GM12801 (cell line): ENCODE measurements around the gene MRPL54.

Experiments
- CTCF ChIP-seq: IDR thresholded peaks from one replicate; pipeline ENCODE4 v1.5.1; 2011; ENCODE audit warnings: control low read depth; ENCODE audit not compliant: insufficient read length; ENCODE audit errors: extremely low read depth

The MRPL54 gene

DNA sequence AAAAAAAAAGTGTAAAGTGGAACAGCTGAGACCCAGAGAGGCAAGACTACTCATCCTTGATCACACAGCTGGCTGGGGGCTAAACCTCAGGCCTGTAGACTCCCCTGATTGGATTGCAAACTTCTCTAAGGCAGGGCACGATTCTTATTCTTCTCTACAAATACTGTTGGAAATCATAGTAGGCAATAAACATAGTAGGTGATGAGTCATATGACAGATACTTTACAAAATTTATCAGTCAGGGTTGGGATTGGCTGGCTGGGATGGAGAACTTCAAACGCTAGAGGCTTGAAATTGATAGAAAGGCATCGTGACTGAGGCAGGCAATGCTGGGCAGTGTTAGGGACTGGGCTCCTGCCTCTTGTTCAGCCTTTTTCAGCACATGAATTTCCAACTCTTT lies 29.6 kb downstream of the MRPL54 start:
- TF ChIP-seq CTCF = no peak

DNA sequence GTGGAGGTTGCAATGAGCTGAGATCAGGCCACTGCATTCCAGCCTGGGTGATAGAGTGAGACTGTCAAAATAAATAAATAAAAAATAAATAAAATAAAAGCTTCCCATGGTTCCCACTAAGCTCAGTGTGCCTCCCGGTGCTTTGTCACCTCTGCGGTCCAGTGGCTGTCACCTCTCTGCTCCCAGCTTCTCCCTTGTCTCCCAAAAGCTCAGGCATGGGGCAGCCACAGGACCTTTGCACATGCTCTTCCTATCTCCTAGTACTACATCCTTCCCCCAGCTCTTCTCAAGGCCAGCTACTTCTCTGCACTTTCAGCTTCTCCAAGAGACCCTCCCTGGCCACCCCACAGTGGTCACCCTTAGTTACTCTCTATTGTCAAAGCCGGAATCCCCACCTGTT lies 31.3 kb downstream of the MRPL54 start:
- TF ChIP-seq CTCF = no peak

GRCh38 chr19:3796358-3796757 lies 33.9 kb downstream of the MRPL54 start:
- no peak for TF ChIP-seq CTCF

DNA sequence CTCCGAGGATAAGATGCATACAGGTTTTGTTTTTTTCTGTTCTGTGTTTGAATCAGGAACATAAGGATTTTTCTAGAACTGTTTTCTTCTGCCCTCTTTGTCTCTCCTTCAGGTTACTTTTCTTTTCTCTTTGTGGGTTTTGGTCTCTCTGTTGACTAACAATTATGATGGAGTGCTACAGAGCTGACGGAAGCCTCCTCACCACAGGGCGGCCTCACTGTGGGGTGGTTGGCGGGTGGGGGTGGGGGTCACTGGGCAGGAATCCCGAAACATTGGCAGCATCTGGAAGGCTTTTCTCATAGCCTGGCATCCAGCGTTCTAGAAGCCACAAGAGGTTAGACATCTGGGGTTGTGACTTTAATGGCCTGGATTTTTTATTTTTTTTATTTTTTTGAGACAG lies 35.7 kb downstream of the MRPL54 start:
- no peak for TF ChIP-seq CTCF

DNA sequence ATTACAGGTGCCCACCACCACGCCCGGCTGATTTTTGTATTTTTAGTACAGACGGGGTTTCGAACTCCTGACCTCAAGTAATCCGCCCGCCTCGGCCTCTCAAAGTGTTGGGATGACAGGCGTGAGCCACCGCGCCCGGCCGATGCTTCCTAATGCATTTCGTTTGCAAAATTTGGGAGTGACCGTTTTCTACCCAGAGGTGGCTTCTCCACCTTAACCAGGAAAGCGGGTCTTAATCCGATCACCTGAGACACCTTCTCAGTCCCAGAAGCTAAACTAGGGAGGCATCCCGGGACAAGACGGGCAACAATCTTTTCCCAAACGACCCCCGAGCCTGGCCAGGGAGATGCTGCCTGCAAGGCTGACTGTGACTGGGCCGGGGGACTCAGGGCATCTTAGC lies 38.5 kb downstream of the MRPL54 start:
- no peak for TF ChIP-seq CTCF

DNA sequence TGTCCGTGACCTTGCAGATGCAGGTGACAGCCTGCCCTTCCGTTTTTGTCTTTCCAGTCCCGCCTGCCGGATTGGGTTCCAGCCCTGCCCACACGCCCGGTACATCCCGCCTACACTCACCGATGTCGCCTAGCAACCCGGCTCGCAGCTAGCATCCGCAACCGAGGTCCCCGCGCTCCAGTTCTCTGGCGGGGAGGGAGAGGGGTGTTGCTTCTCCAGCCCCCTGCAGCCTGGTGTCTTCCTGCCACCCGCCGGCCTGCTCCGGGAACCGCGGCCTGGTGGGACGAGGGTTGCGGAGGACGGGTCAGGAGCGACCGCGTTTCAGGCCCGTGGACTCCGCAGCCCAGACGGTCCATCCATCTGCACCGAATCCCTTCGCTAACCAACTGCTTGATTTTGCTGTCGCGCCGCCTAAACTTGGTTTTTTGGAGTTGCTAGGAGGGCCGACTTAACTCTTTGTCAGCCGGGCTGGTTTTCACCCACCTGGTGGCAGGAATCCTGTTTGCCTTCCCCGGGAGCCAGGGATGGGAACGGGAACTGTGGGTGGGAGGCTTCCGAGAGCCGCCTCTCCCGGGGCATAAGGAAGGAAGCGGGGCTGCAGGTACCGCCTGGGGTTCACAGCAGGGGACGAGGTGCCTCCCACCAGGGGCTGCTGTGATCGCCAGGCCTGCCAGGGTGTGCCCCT lies 39.1 kb downstream of the MRPL54 start:
- TF ChIP-seq CTCF = no peak

GRCh38 chr19:3803114-3803888 lies 40.8 kb downstream of the MRPL54 start:
- TF ChIP-seq CTCF = no peak
